ENCODE measurements around the gene THADA.

GRCh38 chr2:43250015-43250414 lies 345.8 kb downstream of the THADA start:
- TF ChIP-seq CTCF (optimal IDR thresholded peaks at IDR 0.05 in 1 of 3, IDR thresholded peaks at IDR 0.05 in 1 of 3, conservative IDR thresholded peaks at IDR 0.05 in 1 of 3; ENCODE audit: extremely low read depth in 1 of 3, insufficient read depth in 2 of 3, low read length in 3 of 3) (no peak), EZH2 (IDR thresholded peaks at IDR 0.05; ENCODE audit: low read length) (no peak)

Data from keratinocyte (primary cell).